K562 (cell line): ENCODE results near the gene SUFU. TPM values are rescaled to one million over a fixed set of nuclear protein-coding genes. Genes with fewer than 3 reads are reported as not detected.

Source experiments
- RFX5 ChIP-seq: IDR thresholded peaks from 2 replicates; pipeline ENCODE4 v1.6.1; 2011; ENCODE audit warnings: low read depth, mild to moderate bottlenecking, improper control_type of control experiment, low read length
- ZNF318 ChIP-seq, 2 experiments: fragments of 450-650 bp; IDR thresholded peaks; 2 replicates each; pipeline ENCODE4 v1.6.1; 2016; ENCODE audit warnings: mild to moderate bottlenecking in 2 of 2, borderline replicate concordance in 1 of 2, low read depth in 1 of 2, moderate library complexity in 1 of 2
- polyA plus RNA-seq, 8 experiments: library from polyadenylated mRNA; depleted of rRNA in 4 of 8; stranded (reverse) in 5 of 8; unstranded in 3 of 8; fragments of >200 nt; fragmentation: Nextera tagmentation in 2 of 8; fragmentation: Illumina TruSeq in 1 of 8; extraction: Ambion mirVana in 2 of 8; extraction: Trizol in 1 of 8; gene quantifications; 2 replicates each; pipeline versions ENCODE4 v1.2.1 to v1.2.3, GENCODE V29; 2011 to 2014; ENCODE audit warnings: inconsistent platforms in 1 of 8, missing spikeins in 1 of 8
- total RNA-seq, 7 experiments: library from RNA; depleted of rRNA in 6 of 7; stranded (reverse); fragments of >200 nt in 6 of 7; fragmentation: Illumina TruSeq in 2 of 7; extraction: Trizol in 2 of 7; gene quantifications; 2 replicates each; pipeline versions ENCODE4 v1.2.1 to v1.2.3, GENCODE V29; 2011 to 2021; ENCODE audit warnings: low replicate concordance in 1 of 7

Gene SUFU
- total and polyA plus RNA-seq, 9 of the 15 experiments (the other 6 are each of a cell fraction or from before 2014, with no cell fraction given): 0.59 to 6.3 (median 0.82) TPM

GRCh38 chr10:102546606-102547320 lies 43.0 kb downstream of the SUFU start (continued):
- no peak for TF ChIP-seq ZNF318 (IDR thresholded peaks at IDR 0.05; ENCODE audit: borderline replicate concordance in 1 of 2, low read depth in 1 of 2)
- no peak for TF ChIP-seq RFX5
